ENCODE results near the gene DEFB116.
"Not testable (repeated sequence)": the region's sequence is repeated elsewhere in the genome, so short reads cannot be mapped to it uniquely, and the experiment has no call there.

The DEFB116 gene

GRCh38 chr20:31308535-31309162 lies at the start of gene DEFB116:
Gene DEFB116, minus strand, starts transcription at chr20:31308585. Its CDS starts 0 bp downstream, at chr20:31308585.
- no peak for DNase-seq (ENCODE audit: low spot score)

- DNase-seq (ENCODE audit: low spot score): no peak
Measured at GRCh38 chr20:31355981-31356380, 47.6 kb upstream of the DEFB116 start.

DNA sequence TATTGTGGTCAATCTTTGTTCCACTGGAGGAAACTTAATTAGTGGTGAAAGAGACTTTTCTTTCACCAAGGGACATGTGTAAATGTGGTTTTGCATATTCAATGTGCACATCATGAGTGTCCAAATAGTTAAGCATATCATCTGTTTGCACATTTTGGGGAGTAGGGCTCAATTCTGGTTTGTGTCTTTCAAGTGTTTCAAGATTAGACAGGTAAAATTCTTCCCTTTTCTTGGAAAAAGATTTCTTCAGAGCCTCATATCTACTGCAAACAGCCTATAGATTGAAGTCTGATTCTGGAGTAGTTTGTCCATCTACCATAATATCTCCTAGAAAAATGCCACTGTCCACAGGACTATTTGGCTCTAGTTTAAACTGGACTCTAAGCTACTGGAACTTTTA lies 33.1 kb upstream of the DEFB116 start:
- no peak for DNase-seq (ENCODE audit: low spot score)

DNA sequence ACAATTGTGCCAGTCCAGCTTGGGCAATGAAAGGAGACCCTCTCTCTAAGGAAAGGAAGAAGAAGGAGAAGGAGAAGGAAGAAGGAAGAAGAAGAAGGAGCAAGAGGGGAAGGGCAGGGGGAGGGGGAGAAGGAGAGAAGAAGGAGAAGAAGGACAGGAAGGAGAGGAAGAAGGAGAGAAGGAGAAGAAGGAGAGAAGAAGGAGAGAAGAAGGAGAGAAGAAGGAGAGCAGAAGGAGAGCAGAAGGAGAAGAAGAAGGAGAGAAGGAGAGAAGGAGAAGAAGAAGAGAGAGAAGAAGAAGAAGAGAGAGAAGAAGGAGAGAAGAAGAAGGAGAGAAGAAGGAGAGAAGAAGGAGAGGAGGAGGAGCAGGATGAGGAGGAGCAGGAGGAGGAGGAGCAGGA lies 22.5 kb upstream of the DEFB116 start:
- DNase-seq (ENCODE audit: low spot score): no peak

DNA sequence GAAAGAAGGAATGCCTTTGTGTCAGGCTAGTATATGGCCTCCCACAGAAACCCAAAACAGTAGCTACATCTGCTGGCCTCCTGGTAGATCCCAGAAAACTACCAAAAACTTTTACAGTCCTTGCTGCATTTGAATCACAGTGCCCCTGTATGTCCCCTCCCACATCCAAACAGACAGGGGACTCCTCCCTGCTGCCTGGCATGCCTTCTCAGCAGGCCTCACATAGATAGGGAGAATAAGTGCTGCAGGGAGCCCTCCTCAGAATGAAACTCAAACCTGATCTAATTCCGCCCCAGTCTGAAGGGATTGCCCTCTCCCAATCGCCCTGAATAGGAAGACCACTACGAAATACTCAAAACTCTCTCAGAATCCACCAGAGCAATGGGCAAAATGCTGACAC lies 14.1 kb upstream of the DEFB116 start:
- no peak for DNase-seq (ENCODE audit: low spot score)

DNA sequence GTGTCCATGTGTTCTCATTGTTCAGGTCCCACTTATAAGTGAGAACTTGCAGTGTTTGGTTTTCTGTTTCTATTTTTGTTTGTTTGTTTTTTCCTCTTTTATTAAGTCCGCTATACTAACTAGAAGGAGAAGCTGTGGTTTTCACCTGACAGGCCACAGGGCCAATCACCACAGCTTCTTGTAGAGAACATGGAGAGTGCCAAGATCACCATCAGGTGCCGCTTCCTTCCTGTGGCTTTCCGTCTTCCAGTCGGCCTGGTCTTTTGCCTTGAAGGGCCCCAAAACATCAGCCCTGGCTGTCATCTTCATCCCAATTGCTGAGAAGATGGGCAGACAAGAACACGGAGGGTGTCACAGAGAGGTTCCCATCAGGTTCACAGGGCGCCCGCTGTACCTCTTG lies 23.4 kb downstream of the DEFB116 start:
- DNase-seq (ENCODE audit: low spot score): not testable (repeated sequence)

DNA sequence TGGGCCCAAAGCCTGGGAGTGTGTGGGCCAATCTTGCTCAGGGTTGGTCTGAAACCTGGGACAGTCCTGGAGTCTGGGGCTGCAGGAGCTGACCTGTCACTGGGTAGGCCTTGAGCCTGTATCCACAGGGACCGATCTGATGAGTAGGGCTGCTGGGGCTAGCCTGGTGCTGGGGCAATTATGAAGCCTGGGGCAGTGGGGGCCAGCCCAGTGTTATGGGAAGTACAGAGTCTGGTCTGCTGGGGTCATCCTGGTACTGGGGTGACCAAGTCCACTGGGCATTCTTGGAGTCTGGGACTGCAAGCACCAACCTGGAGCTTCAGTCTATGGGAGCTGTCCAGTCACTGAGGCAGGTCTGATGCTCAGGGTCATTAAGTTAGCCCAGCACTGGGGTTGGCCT lies 30.2 kb downstream of the DEFB116 start:
- no peak for DNase-seq (ENCODE audit: low spot score)

- no peak for DNase-seq (ENCODE audit: low spot score)
Measured at GRCh38 chr20:31274441-31274840, 33.9 kb downstream of the DEFB116 start.

DNA sequence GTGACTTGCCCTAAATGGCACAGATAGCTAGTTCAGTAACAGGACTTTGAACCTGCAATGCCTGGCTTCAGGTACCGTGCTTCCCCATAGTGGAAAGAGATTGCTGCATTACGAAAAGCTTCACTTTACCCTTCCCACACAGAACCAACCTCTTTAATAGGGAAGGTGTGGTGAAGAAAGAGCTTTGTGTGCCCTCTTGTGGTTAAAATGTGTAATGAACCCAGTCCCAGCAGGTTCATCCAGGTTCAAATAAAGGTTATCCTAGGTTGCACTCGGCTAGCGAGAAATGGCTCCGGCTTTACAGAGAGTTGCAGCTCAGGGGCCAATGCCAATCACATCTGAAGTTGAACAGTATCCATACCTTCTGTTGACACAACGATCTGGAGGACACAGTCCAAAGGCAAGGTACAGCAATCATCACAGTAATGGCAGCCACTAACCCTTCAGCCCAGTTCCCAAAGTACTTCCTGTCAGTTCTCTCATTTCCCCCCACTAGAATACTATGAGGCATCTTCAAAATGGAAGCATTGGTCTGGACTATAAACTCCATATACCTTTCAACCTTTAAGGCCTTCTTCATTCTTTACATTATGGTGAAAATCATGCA lies 48.0 kb downstream of the DEFB116 start:
- DNase-seq (ENCODE audit: low spot score): no peak

DNA sequence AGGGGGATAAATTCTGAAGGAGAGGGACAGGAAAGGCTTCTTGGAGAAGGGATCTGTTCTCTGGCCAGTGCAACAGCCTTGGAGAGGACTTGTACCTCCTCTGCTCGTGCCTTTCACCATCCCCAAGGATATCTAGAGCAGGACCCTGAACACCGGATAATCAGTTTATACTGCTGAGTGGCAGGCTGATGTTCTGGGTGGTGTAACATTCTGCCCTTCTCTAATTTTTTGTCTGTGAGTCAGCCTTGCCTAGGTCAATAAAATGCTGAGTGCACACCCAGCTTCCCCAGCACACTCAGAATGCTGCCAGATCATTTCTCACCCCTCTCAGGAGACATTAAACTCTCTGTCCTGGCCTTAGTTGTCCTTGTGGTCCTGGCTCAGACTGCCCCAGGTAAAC lies 51.0 kb downstream of the DEFB116 start, which contains the start of gene DEFB115:
TSS of gene DEFB115 (plus strand) at position 301 of the 400 bp plus-strand sequence. CDS start at position 301, 0 bp downstream.
- no peak for DNase-seq (ENCODE audit: low spot score)

GRCh38 chr20:31256959-31257358 lies 51.4 kb downstream of the DEFB116 start:
- DNase-seq (ENCODE audit: low spot score): no peak

Measured in hepatic stellate cell (primary cell).